H9 (cell line): ENCODE data around the gene DERA. TPM values are rescaled to one million over a fixed set of nuclear protein-coding genes. Genes with fewer than 3 reads are reported as not detected.

ENCODE experiments used
- DNase-seq: peaks from one replicate; pipeline ENCODE4 v3.0.0-alpha.2; 2017
- H2AFZ ChIP-seq: one replicate; pipeline ENCODE4 v1.6.1; 2013; ENCODE audit warnings: mild to moderate bottlenecking, low read length, control low read depth, moderate library complexity
- H2AK5ac ChIP-seq: 2 replicates; pipeline ENCODE4 v1.6.1; 2013; ENCODE audit warnings: low read length, control low read depth, mixed read lengths; ENCODE audit not compliant: insufficient read length
- H2BK120ac ChIP-seq: one replicate; pipeline ENCODE4 v1.6.1; 2013; ENCODE audit warnings: low read depth, mild to moderate bottlenecking, low read length, control low read depth, inconsistent platforms; ENCODE audit not compliant: poor library complexity, severe bottlenecking
- H2BK12ac ChIP-seq: 2 replicates; pipeline ENCODE4 v1.6.1; 2013; ENCODE audit warnings: low read length, control low read depth, mixed read lengths, low read depth; ENCODE audit not compliant: insufficient read length
- H2BK15ac ChIP-seq: 2 replicates; pipeline ENCODE4 v1.6.1; 2013; ENCODE audit warnings: low read depth, low read length, control low read depth
- H2BK20ac ChIP-seq: one replicate; pipeline ENCODE4 v1.6.1; 2013; ENCODE audit warnings: low read depth, mild to moderate bottlenecking, low read length, control low read depth, inconsistent platforms; ENCODE audit not compliant: poor library complexity, severe bottlenecking
- H2BK5ac ChIP-seq: 2 replicates; pipeline ENCODE4 v1.6.1; 2013; ENCODE audit warnings: low read length, control low read depth, mixed read lengths; ENCODE audit not compliant: insufficient read length
- H3K14ac ChIP-seq: 2 replicates; pipeline ENCODE4 v1.6.1; 2013; ENCODE audit warnings: low read length, control low read depth; ENCODE audit not compliant: insufficient read depth
- H3K18ac ChIP-seq: 2 replicates; pipeline ENCODE4 v1.6.1; 2013; ENCODE audit warnings: low read depth, mild to moderate bottlenecking, mixed read lengths, low read length, control low read depth; ENCODE audit not compliant: insufficient read length
- H3K23ac ChIP-seq: 2 replicates; pipeline ENCODE4 v1.6.1; 2013; ENCODE audit warnings: low read length, control low read depth, mixed read lengths, low read depth; ENCODE audit not compliant: insufficient read length
- H3K23me2 ChIP-seq: 2 replicates; pipeline ENCODE4 v1.6.1; 2013; ENCODE audit warnings: low read depth, mild to moderate bottlenecking, mixed read lengths, low read length, control low read depth; ENCODE audit not compliant: insufficient read length, poor library complexity, severe bottlenecking
- H3K27ac ChIP-seq: 2 replicates; pipeline ENCODE4 v1.5.1; 2013; ENCODE audit warnings: low read length, control low read depth, mixed read lengths, low read depth; ENCODE audit not compliant: insufficient read length
- H3K27me3 ChIP-seq: 2 replicates; pipeline ENCODE4 v1.6.1; 2013; ENCODE audit warnings: low read length, control low read depth, inconsistent platforms; ENCODE audit not compliant: insufficient read depth
- H3K4ac ChIP-seq: 2 replicates; pipeline ENCODE4 v1.6.1; 2013; ENCODE audit warnings: low read depth, mild to moderate bottlenecking, control low read depth, inconsistent platforms, low read length, moderate library complexity
- H3K4me1 ChIP-seq: 2 replicates; pipeline ENCODE4 v1.6.1; 2013; ENCODE audit warnings: low read length, control low read depth, inconsistent platforms; ENCODE audit not compliant: insufficient read depth
- H3K4me2 ChIP-seq: 2 replicates; pipeline ENCODE4 v1.6.1; 2013; ENCODE audit warnings: low read length, control low read depth, mixed read lengths; ENCODE audit not compliant: insufficient read length, insufficient read depth
- H3K56ac ChIP-seq: 2 replicates; pipeline ENCODE4 v1.6.1; 2013; ENCODE audit warnings: low read depth, mild to moderate bottlenecking, mixed read lengths, low read length, control low read depth; ENCODE audit not compliant: insufficient read length
- H3K79me1 ChIP-seq: 2 replicates; pipeline ENCODE4 v1.6.1; 2013; ENCODE audit warnings: low read depth, mild to moderate bottlenecking, moderate library complexity, low read length, control low read depth, inconsistent platforms; ENCODE audit not compliant: insufficient read depth, poor library complexity, severe bottlenecking
- H3K79me2 ChIP-seq: 2 replicates; pipeline ENCODE4 v1.6.1; 2013; ENCODE audit warnings: low read length, control low read depth, inconsistent platforms; ENCODE audit not compliant: insufficient read depth
- H3K9ac ChIP-seq: 2 replicates; pipeline ENCODE4 v1.6.1; 2013; ENCODE audit warnings: low read length, control low read depth, mixed read lengths; ENCODE audit not compliant: insufficient read length; ENCODE audit errors: extremely low read depth
- H3K9me3 ChIP-seq: one replicate; pipeline ENCODE4 v1.6.1; 2013; ENCODE audit warnings: low read depth, low read length, inconsistent platforms; ENCODE audit not compliant: control insufficient read depth
- H3T11ph ChIP-seq: one replicate; pipeline ENCODE4 v1.6.1; 2013; ENCODE audit warnings: mild to moderate bottlenecking, low read length, control low read depth, inconsistent platforms
- H4K20me1 ChIP-seq: one replicate; pipeline ENCODE4 v1.6.1; 2013; ENCODE audit not compliant: control insufficient read depth, insufficient read length, insufficient read depth
- H4K5ac ChIP-seq: 2 replicates; pipeline ENCODE4 v1.6.1; 2013; ENCODE audit warnings: low read depth, mild to moderate bottlenecking, mixed read lengths, low read length, control low read depth; ENCODE audit not compliant: insufficient read length
- H4K8ac ChIP-seq: replicated peaks from 2 replicates; pipeline ENCODE4 v1.6.1; 2013; ENCODE audit warnings: low read length, control low read depth, mixed read lengths, low read depth; ENCODE audit not compliant: insufficient read length
- H4K91ac ChIP-seq: 2 replicates; pipeline ENCODE4 v1.6.1; 2013; ENCODE audit warnings: low read depth, mild to moderate bottlenecking, moderate library complexity, mixed read lengths, low read length, control low read depth; ENCODE audit not compliant: insufficient read length
- H3K27ac Mint-ChIP-seq, 3 experiments: 2 replicates in 2 of 3; 3 replicates in 1 of 3; pipeline ENCODE4 v1.8.0; 2020 to 2021; ENCODE audit warnings: mixed read lengths in 3 of 3, mild to moderate bottlenecking in 1 of 3, moderate library complexity in 1 of 3
- H3K27me3 Mint-ChIP-seq: 2 replicates; pipeline ENCODE4 v1.8.0; 2021; ENCODE audit warnings: low read depth, mild to moderate bottlenecking, moderate library complexity, mixed read lengths
- H3K36me3 Mint-ChIP-seq, 3 experiments: 2 replicates in 2 of 3; 3 replicates in 1 of 3; pipeline ENCODE4 v1.8.0; 2020 to 2021; ENCODE audit warnings: low read depth in 3 of 3, mixed read lengths in 3 of 3; ENCODE audit not compliant: insufficient read depth in 1 of 3
- H3K4me1 Mint-ChIP-seq, 2 experiments: 2 replicates each; pipeline ENCODE4 v1.8.0; 2020; ENCODE audit warnings: mixed read lengths in 2 of 2
- H3K4me3 Mint-ChIP-seq, 2 experiments: 2 replicates in 1 of 2; 3 replicates in 1 of 2; pipeline ENCODE4 v1.8.0; 2020 to 2021; ENCODE audit warnings: mild to moderate bottlenecking in 2 of 2, mixed read lengths in 2 of 2, moderate library complexity in 1 of 2
- H3K9me3 Mint-ChIP-seq, 2 experiments: 2 replicates in 1 of 2; 3 replicates in 1 of 2; pipeline ENCODE4 v1.8.0; 2020; ENCODE audit warnings: mild to moderate bottlenecking in 2 of 2, mixed read lengths in 2 of 2, moderate library complexity in 1 of 2
- WGBS: extraction: QIAGEN DNeasy Blood & Tissue Kit; methylation state at CpG from one replicate; pipeline ENCODE4 v1.1.7; 2013; ENCODE audit warnings: missing lambda C conversion rate, low lambda C conversion rate, mixed read lengths; ENCODE audit not compliant: insufficient read length; ENCODE audit errors: extremely low coverage; 5-methylcytosine and 5-hydroxymethylcytosine counted together
- total RNA-seq: library from RNA; stranded (reverse); gene quantifications from 2 replicates; pipeline ENCODE4 v1.2.1, GENCODE V29; 2021
- TF ChIP-seq, protein P1 (sequence below): fragments of 200-600 bp; sonication (generic); conservative IDR thresholded peaks from 3 replicates; pipeline ENCODE4 v1.8.0; 2021; ENCODE audit warnings: antibody characterized with exemption, mild to moderate bottlenecking

The DERA gene
- total RNA-seq, 1 experiment from 2014 or later, result 20.9 TPM

DNA sequence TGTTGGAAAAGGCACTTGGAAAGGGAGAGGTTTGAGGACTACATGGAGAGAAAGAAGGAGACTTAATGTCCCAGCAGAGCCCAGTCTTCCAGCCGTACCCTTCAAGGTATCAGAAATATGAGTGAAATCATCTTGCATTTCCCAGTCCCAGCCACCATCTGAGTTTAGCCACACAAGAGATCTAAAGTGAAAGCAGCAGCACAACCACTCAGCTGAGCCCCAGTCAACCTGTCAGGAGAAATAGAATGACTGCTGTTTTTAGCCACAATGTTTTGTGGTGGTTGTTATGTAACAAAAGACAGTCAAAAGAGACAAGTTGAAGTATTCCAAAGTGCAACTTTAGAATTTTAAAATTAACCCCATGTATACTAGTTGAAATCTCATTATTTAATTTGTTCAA is 28.0 kb downstream of the DERA start:
- Histone ChIP-seq H4K8ac (no peak overlapping the region), H2AK5ac (no peak overlapping the region), H2BK15ac (no peak overlapping the region), H2BK20ac (no peak overlapping the region), H2BK120ac (no peak overlapping the region), H3K27ac (no peak overlapping the region), H3K56ac (no peak overlapping the region), H2BK5ac (no peak overlapping the region), H3K9ac (no peak overlapping the region), H3K27me3 (no peaks in the 10 kb centered on the region), H3K4me2 (no peak overlapping the region), H2AFZ (no peak overlapping the region), H3K4ac (no peak overlapping the region), H3K4me1 (no peaks in the 10 kb centered on the region), H4K91ac (no peak overlapping the region), H2BK12ac (no peak overlapping the region), H3K18ac (no peak overlapping the region), H3K23ac (no peak overlapping the region), H3K23me2 (no peaks in the 10 kb centered on the region), H3K14ac (no peak overlapping the region), H3K9me3 (no peaks in the 10 kb centered on the region), H3K79me2 (no peaks in the 10 kb centered on the region), H3K79me1 (no peaks in the 10 kb centered on the region), H4K20me1 (no peaks in the 10 kb centered on the region), H4K5ac (no peak overlapping the region), H3T11ph (no peak overlapping the region)
- Mint-ChIP-seq H3K27ac (no peak overlapping the region), H3K4me1 (peaks cover 19 to 20% of the 10 kb centered on the region in 2 experiments), H3K9me3 (peaks cover 2 to 3% of the 10 kb centered on the region in 2 experiments; a peak in 4 of 5 replicates), H3K4me3 (no peak overlapping the region), H3K27me3 (no peaks in the 10 kb centered on the region), H3K36me3 (peaks cover 0 to 6% (median 5%) of the 10 kb centered on the region in 3 experiments; a peak in 3 of 7 replicates)
- TF ChIP-seq, protein P1, sequence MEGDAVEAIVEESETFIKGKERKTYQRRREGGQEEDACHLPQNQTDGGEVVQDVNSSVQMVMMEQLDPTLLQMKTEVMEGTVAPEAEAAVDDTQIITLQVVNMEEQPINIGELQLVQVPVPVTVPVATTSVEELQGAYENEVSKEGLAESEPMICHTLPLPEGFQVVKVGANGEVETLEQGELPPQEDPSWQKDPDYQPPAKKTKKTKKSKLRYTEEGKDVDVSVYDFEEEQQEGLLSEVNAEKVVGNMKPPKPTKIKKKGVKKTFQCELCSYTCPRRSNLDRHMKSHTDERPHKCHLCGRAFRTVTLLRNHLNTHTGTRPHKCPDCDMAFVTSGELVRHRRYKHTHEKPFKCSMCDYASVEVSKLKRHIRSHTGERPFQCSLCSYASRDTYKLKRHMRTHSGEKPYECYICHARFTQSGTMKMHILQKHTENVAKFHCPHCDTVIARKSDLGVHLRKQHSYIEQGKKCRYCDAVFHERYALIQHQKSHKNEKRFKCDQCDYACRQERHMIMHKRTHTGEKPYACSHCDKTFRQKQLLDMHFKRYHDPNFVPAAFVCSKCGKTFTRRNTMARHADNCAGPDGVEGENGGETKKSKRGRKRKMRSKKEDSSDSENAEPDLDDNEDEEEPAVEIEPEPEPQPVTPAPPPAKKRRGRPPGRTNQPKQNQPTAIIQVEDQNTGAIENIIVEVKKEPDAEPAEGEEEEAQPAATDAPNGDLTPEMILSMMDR, result no peak
- no peak for DNase-seq
- no CpG with 5 or more reads among the region's 1 CpG for WGBS
